OCI-LY3 (cell line): ENCODE data around the gene RHBDL1.
A peak's percentile ranks its signal among the peaks of the same experiment; 100 is the strongest.

Experiments
- CTCF ChIP-seq: fragments of 200-600, 300-600 bp; sonication (generic); IDR thresholded peaks from 2 replicates; pipeline ENCODE4 v1.5.1; 2014; ENCODE audit warnings: antibody characterized with exemption, low read length, low read depth
- EZH2phosphoT487 ChIP-seq: fragments of 200-600 bp; shearing (Covaris generic); IDR thresholded peaks from 2 replicates; pipeline ENCODE4 v1.6.1; 2018; ENCODE audit warnings: antibody characterized with exemption, mixed run types, low read depth

- TF ChIP-seq CTCF (peak; percentile 29), EZH2phosphoT487 (no peak)
These were observed 10.5 kb downstream of the RHBDL1 start for GRCh38 chr16:685967-686366.
